SK-N-SH (cell line): Measurements from ENCODE around the gene ASGR1.

Experiments
- CTCF ChIP-seq: fragments of 200-600 bp; sonication (generic); IDR thresholded peaks from 2 replicates; pipeline ENCODE4 v1.6.1; 2017; ENCODE audit warnings: antibody characterized with exemption, mild to moderate bottlenecking, moderate library complexity
- EZH2phosphoT487 ChIP-seq: fragments of 200-600 bp; sonication (generic); IDR thresholded peaks from 2 replicates; pipeline ENCODE4 v1.6.1; 2017; ENCODE audit warnings: low read depth, mixed run types, mild to moderate bottlenecking, antibody characterized with exemption, moderate library complexity, borderline replicate concordance
- POLR2AphosphoS5 ChIP-seq: IDR thresholded peaks from 2 replicates; pipeline ENCODE4 v1.6.1; 2012; ENCODE audit warnings: low read depth, low read length

- no peak for TF ChIP-seq CTCF
- TF ChIP-seq EZH2phosphoT487, result no peak
- no peak for TF ChIP-seq POLR2AphosphoS5
Measured at GRCh38 chr17:7133916-7134315, 45.3 kb downstream of the ASGR1 start.
